Caco-2 (cell line): Measurements from ENCODE around the gene TMEM145. TPM values are rescaled to one million over a fixed set of nuclear protein-coding genes. Genes with fewer than 3 reads are reported as not detected.

ENCODE experiments used
- BruUV-seq: library from RNA; stranded (reverse); fragments of 400-500 nt; replicated peaks from 2 replicates; lab custom pipeline; 2021; lab: Mats Ljungman, UMichigan
- CTCF ChIA-PET: fragments of 300-600 bp; sonication (Branson Sonifier 250); formaldehyde crosslinking; loops from one replicate; lab custom pipeline; 2022; ENCODE audit warnings: antibody characterized with exemption; lab: Charles Lee
- POLR2A ChIA-PET: fragments of 300-600 bp; sonication (Branson Sonifier 250); formaldehyde crosslinking; loops from one replicate; lab custom pipeline; 2022; ENCODE audit warnings: antibody characterized with exemption; lab: Charles Lee
- DNase-seq, 2 experiments: peaks; one replicate each; pipeline versions ENCODE4 v3.0.0 to v3.0.0-alpha.2; 2020 to 2022
- H3K27me3 ChIP-seq: replicated peaks from 2 replicates; pipeline ENCODE4 v1.6.0; 2011; ENCODE audit warnings: low read length; ENCODE audit not compliant: control insufficient read depth, insufficient read depth
- H3K36me3 ChIP-seq: 2 replicates; pipeline ENCODE4 v1.5.1; 2011; ENCODE audit warnings: low read length; ENCODE audit not compliant: control insufficient read depth, insufficient read depth
- H3K4me1 ChIP-seq: fragments of 250-450 bp; sonication (Bioruptor Pico); 2 replicates; pipeline ENCODE4 v1.5.1; 2020; ENCODE audit warnings: mild to moderate bottlenecking
- H3K4me3 ChIP-seq: 2 replicates; pipeline ENCODE4 v1.5.1; 2011; ENCODE audit warnings: low read depth, mild to moderate bottlenecking, control low read depth, low read length
- H3K9me3 ChIP-seq: fragments of 250-450 bp; sonication (Bioruptor Pico); 2 replicates; pipeline ENCODE4 v1.5.1; 2020; ENCODE audit warnings: mild to moderate bottlenecking, moderate library complexity
- H3K27ac Mint-ChIP-seq: one replicate; pipeline ENCODE4 v1.8.0; 2022; ENCODE audit warnings: mixed read lengths; ENCODE audit not compliant: unreplicated experiment
- H3K27me3 Mint-ChIP-seq: one replicate; pipeline ENCODE4 v1.8.0; 2022; ENCODE audit warnings: mixed read lengths; ENCODE audit not compliant: insufficient read depth, unreplicated experiment
- H3K36me3 Mint-ChIP-seq: one replicate; pipeline ENCODE4 v1.8.0; 2022; ENCODE audit warnings: mild to moderate bottlenecking, mixed read lengths; ENCODE audit not compliant: insufficient read depth, unreplicated experiment
- H3K4me1 Mint-ChIP-seq: one replicate; pipeline ENCODE4 v1.8.0; 2022; ENCODE audit warnings: low read depth, mixed read lengths; ENCODE audit not compliant: unreplicated experiment
- H3K4me3 Mint-ChIP-seq: one replicate; pipeline ENCODE4 v1.8.0; 2022; ENCODE audit warnings: mild to moderate bottlenecking, moderate library complexity, mixed read lengths; ENCODE audit not compliant: unreplicated experiment
- H3K9me3 Mint-ChIP-seq: one replicate; pipeline ENCODE4 v1.8.0; 2022; ENCODE audit warnings: mixed read lengths; ENCODE audit not compliant: unreplicated experiment
- intact Hi-C: fragments of 100-400 bp; cut with micrococcal nuclease; formaldehyde crosslinking; loops from one replicate; pipeline ENCODE4 v1.10.0; 2022; ENCODE audit not compliant: unreplicated experiment
- total RNA-seq: library from RNA; stranded (reverse); gene quantifications from 2 replicates; pipeline ENCODE4 v1.2.3, GENCODE V29; 2022
- TF ChIP-seq, protein P1 (sequence below), 2 experiments: fragments of 200-600 bp in 1 of 2; IDR thresholded peaks; 1 replicate in 1 of 2; 2 replicates in 1 of 2; pipeline versions ENCODE4 v1.5.1 to v1.8.0; 2011 to 2022; ENCODE audit warnings: antibody characterized with exemption in 1 of 2, control low read depth in 1 of 2, inconsistent platforms in 1 of 2, low read depth in 1 of 2, low read length in 1 of 2, mild to moderate bottlenecking in 1 of 2, moderate library complexity in 1 of 2; ENCODE audit not compliant: insufficient read depth in 1 of 2, severe bottlenecking in 1 of 2, unreplicated experiment in 1 of 2

Gene TMEM145
- total RNA-seq, 1 experiment from 2014 or later, result 2.2 TPM

DNA sequence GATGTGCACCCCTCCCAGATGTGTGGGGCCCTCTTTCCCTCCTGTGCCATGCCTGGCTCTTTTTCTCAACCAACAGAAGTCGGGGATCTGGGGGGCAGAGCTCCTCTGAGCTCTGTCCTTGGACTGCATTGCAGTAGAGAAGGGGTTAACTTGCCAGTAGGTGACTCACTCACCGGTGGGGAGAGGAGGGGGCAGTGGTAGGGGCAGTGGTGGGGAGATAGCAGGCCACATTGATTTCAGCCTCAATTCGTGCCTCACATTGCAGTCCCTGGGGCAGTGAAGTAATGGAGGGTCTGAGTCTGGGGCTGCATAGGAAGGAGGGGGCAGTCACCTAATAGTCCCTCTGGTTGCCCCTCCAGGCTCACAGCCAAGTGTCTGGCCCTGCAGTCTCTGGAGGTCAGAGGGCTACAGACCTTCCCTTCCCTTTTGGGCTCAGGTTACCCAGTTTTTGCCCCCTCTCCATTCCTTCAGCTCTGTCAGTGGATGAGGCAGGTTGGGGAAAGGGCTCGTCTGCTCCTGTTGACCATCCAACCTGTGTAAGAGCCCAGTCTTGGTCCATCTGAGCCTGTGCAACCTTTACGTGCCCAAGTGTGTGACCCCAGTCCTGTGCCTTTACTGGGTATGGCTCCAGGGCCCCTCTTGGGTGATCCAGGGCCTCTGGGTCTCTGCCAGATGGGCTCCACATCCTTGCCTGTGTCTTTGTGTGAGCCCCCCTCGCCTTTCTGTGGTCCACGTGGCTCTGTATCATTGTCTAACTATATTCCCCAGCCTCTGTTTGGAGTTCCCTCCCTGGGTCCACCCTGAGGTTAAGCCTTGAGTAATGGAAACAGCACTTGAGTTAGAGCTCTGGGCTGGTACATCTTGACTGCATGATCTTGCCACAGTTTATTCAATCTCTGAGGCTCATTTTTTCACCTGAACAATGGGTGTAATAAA is 31.0 kb upstream of the TMEM145 start:
- no peaks in the 10 kb centered on the region for H3K9me3 Mint-ChIP-seq
- H3K27ac Mint-ChIP-seq, result peak overlapping the region; percentile 42
- ChIA-PET CTCF (interaction anchor here (0.6 kb wide), 3 partner anchors 13 to 141 kb away, joined by 3 to 4 read pairs (median 3); partner anchors contain the start of gene CIC), POLR2A (interaction anchor here (0.6 to 1.4 kb wide), 2 partner anchors 39 to 114 kb away, joined by 3 to 4 read pairs; no protein-coding TSS in a partner anchor)
- Histone ChIP-seq H3K36me3 (no peaks in the 10 kb centered on the region), H3K4me3 (peak overlapping the region; percentile 52), H3K27me3 (no peaks in the 10 kb centered on the region), H3K4me1 (peaks cover 40% of the 10 kb centered on the region), H3K9me3 (no peaks in the 10 kb centered on the region)
- intact Hi-C loops, result loop anchor here (2.0 kb wide), 1 partner anchor 65 kb away; the partner anchor contains the start of gene DEDD2
- peak overlapping the region; percentile 90 for H3K4me3 Mint-ChIP-seq
- H3K27me3 Mint-ChIP-seq, result no peaks in the 10 kb centered on the region
- H3K36me3 Mint-ChIP-seq, result peaks cover 28% of the 10 kb centered on the region
- DNase-seq, result peak; percentile 35 to 51
- peaks cover 34% of the 10 kb centered on the region for H3K4me1 Mint-ChIP-seq
- TF ChIP-seq, protein P1, sequence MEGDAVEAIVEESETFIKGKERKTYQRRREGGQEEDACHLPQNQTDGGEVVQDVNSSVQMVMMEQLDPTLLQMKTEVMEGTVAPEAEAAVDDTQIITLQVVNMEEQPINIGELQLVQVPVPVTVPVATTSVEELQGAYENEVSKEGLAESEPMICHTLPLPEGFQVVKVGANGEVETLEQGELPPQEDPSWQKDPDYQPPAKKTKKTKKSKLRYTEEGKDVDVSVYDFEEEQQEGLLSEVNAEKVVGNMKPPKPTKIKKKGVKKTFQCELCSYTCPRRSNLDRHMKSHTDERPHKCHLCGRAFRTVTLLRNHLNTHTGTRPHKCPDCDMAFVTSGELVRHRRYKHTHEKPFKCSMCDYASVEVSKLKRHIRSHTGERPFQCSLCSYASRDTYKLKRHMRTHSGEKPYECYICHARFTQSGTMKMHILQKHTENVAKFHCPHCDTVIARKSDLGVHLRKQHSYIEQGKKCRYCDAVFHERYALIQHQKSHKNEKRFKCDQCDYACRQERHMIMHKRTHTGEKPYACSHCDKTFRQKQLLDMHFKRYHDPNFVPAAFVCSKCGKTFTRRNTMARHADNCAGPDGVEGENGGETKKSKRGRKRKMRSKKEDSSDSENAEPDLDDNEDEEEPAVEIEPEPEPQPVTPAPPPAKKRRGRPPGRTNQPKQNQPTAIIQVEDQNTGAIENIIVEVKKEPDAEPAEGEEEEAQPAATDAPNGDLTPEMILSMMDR (IDR thresholded peaks at IDR 0.05; ENCODE audit: insufficient read depth in 1 of 2, low read depth in 1 of 2, low read length in 1 of 2, severe bottlenecking in 1 of 2, unreplicated experiment in 1 of 2), result no peak
- no TSS peak for BruUV-seq

DNA sequence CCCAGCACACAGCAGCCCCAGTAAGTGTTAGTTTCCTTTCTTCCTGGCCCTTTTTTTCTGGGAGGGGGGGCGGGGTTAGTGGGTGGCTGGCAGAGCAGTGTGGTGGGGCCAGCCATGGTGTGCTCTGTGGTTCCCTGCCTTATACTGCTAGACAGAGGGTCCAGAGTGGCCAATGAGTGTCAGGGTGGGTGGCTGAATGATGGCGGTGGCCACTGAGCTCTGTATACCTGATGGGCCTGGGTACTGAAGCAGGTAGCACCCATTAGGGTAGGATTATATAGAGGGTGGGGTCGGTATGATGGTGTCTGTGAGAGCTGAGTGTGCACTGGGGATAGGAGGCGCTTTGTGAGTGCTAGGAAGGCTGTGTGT is 30.3 kb upstream of the TMEM145 start:
- BruUV-seq, result no TSS peak
- TF ChIP-seq, protein P1 (IDR thresholded peaks at IDR 0.05; ENCODE audit: insufficient read depth in 1 of 2, low read depth in 1 of 2, low read length in 1 of 2, severe bottlenecking in 1 of 2, unreplicated experiment in 1 of 2), result no peak
- H3K4me3 ChIP-seq, result peak overlapping the region; percentile 79
- ChIA-PET POLR2A (interaction anchor here (0.6 kb wide), 1 partner anchor 114 kb away, joined by 4 read pairs; no protein-coding TSS in a partner anchor), CTCF (interaction anchor here (0.6 kb wide), 2 partner anchors 44 to 142 kb away, joined by 3 read pairs; no protein-coding TSS in a partner anchor)
- peak in 1 of 2 experiments; percentile 34 for DNase-seq
- H3K36me3 ChIP-seq, result no peaks in the 10 kb centered on the region
- Mint-ChIP-seq H3K27ac (no peak overlapping the region), H3K4me3 (no peak overlapping the region), H3K9me3 (no peaks in the 10 kb centered on the region), H3K27me3 (no peaks in the 10 kb centered on the region), H3K4me1 (peaks cover 34% of the 10 kb centered on the region), H3K36me3 (peaks cover 30% of the 10 kb centered on the region)
- H3K4me1 ChIP-seq, result peaks cover 40% of the 10 kb centered on the region
- intact Hi-C loops, result loop anchor here (1.0 to 2.0 kb wide), 2 partner anchors 39 to 66 kb away; partner anchors contain the start of gene DEDD2
- H3K27me3 ChIP-seq, result no peaks in the 10 kb centered on the region
- H3K9me3 ChIP-seq, result no peaks in the 10 kb centered on the region
